Measurements from ENCODE around the gene KRTAP5-6.

KRTAP5-6 gene

GRCh38 chr11:1656670-1657069 lies 40.3 kb upstream of the KRTAP5-6 start:
- TF ChIP-seq, protein P1, sequence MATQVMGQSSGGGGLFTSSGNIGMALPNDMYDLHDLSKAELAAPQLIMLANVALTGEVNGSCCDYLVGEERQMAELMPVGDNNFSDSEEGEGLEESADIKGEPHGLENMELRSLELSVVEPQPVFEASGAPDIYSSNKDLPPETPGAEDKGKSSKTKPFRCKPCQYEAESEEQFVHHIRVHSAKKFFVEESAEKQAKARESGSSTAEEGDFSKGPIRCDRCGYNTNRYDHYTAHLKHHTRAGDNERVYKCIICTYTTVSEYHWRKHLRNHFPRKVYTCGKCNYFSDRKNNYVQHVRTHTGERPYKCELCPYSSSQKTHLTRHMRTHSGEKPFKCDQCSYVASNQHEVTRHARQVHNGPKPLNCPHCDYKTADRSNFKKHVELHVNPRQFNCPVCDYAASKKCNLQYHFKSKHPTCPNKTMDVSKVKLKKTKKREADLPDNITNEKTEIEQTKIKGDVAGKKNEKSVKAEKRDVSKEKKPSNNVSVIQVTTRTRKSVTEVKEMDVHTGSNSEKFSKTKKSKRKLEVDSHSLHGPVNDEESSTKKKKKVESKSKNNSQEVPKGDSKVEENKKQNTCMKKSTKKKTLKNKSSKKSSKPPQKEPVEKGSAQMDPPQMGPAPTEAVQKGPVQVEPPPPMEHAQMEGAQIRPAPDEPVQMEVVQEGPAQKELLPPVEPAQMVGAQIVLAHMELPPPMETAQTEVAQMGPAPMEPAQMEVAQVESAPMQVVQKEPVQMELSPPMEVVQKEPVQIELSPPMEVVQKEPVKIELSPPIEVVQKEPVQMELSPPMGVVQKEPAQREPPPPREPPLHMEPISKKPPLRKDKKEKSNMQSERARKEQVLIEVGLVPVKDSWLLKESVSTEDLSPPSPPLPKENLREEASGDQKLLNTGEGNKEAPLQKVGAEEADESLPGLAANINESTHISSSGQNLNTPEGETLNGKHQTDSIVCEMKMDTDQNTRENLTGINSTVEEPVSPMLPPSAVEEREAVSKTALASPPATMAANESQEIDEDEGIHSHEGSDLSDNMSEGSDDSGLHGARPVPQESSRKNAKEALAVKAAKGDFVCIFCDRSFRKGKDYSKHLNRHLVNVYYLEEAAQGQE (IDR thresholded peaks at IDR 0.05; ENCODE audit: insufficient read depth in 1 of 2, low read depth in 2 of 2, low read length in 2 of 2), result no peak
- TF ChIP-seq SIN3A (IDR thresholded peaks at IDR 0.05; ENCODE audit: borderline replicate concordance, insufficient read depth, low read length) (no peak), TAF1 (IDR thresholded peaks at IDR 0.05; ENCODE audit: borderline replicate concordance, insufficient read depth, low read length) (no peak)

GRCh38 chr11:1659506-1659905 lies 37.5 kb upstream of the KRTAP5-6 start:
- TF ChIP-seq TAF1 (IDR thresholded peaks at IDR 0.05; ENCODE audit: borderline replicate concordance, insufficient read depth, low read length) (no peak), FOXP2 (optimal IDR thresholded peaks at IDR 0.05; ENCODE audit: borderline replicate concordance, extremely low read depth, extremely low read length, insufficient read depth) (no peak), SIN3A (IDR thresholded peaks at IDR 0.05; ENCODE audit: borderline replicate concordance, insufficient read depth, low read length) (no peak), POLR2AphosphoS5 (IDR thresholded peaks at IDR 0.05; ENCODE audit: low read depth, low read length) (no peak)
- TF ChIP-seq, protein P1 (IDR thresholded peaks at IDR 0.05; ENCODE audit: insufficient read depth in 1 of 2, low read depth in 2 of 2, low read length in 2 of 2), result no peak

DNA sequence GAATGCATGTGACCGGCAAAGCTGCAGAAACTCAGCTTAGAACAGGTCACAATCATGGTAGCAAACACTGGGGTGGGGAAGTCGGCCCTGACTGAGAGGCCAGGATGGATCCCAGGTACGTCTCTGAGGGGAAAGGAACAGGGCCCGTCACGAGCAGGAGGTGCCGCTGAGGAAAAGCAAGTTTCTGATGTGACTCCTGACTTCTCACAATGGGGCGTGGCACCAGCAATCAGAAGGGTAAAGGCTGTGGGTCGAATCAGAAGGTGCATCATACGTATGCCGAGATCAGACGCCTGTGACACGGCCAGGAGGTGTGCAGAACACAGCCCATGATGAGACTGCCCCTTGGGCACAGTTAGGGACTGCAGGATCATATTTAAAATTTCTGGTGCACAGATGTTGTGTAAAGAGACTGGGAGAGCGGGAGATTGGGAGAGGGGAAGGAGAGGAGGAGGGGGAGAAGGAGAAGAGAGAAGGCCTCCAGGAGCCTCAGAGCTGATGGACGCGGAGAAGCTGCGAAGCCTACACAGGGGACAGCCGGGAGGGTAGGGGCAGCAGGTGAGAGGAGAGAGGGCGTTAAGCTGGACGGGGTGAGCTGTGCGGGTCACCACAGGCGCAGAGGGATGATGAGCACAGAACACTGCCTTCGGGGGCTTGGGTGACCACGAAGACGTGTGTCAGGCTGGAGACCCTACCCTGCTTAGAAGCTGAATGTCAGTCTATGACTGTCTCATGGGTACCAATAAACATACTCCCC lies 36.7 kb upstream of the KRTAP5-6 start:
- TF ChIP-seq POLR2AphosphoS5 (IDR thresholded peaks at IDR 0.05; ENCODE audit: low read depth, low read length) (no peak), FOXP2 (optimal IDR thresholded peaks at IDR 0.05; ENCODE audit: borderline replicate concordance, extremely low read depth, extremely low read length, insufficient read depth) (no peak), TAF1 (IDR thresholded peaks at IDR 0.05; ENCODE audit: borderline replicate concordance, insufficient read depth, low read length) (no peak), SIN3A (IDR thresholded peaks at IDR 0.05; ENCODE audit: borderline replicate concordance, insufficient read depth, low read length) (no peak)
- TF ChIP-seq, protein P1 (IDR thresholded peaks at IDR 0.05; ENCODE audit: insufficient read depth in 1 of 2, low read depth in 2 of 2, low read length in 2 of 2), result no peak

- TF ChIP-seq TAF1 (IDR thresholded peaks at IDR 0.05; ENCODE audit: borderline replicate concordance, insufficient read depth, low read length) (no peak), SIN3A (IDR thresholded peaks at IDR 0.05; ENCODE audit: borderline replicate concordance, insufficient read depth, low read length) (no peak), FOXP2 (optimal IDR thresholded peaks at IDR 0.05; ENCODE audit: borderline replicate concordance, extremely low read depth, extremely low read length, insufficient read depth) (no peak)
- TF ChIP-seq, protein P1 (IDR thresholded peaks at IDR 0.05; ENCODE audit: insufficient read depth in 1 of 2, low read depth in 2 of 2, low read length in 2 of 2), result no peak
Observed at GRCh38 chr11:1665313-1665712, 31.7 kb upstream of the KRTAP5-6 start.

All from PFSK-1 (cell line).